Measurements from ENCODE around the gene KLRC2.

Gene KLRC2

GRCh38 chr12:10455766-10456165 lies 20.0 kb upstream of the KLRC2 start:
- TF ChIP-seq RAD21 (IDR thresholded peaks at IDR 0.05; ENCODE audit: low read depth) = no peak
- TF ChIP-seq FOXM1 (IDR thresholded peaks at IDR 0.05; ENCODE audit: borderline replicate concordance, low read depth) = no peak
- TF ChIP-seq EGR1 (IDR thresholded peaks at IDR 0.05) = no peak
- TF ChIP-seq CREB1 (IDR thresholded peaks at IDR 0.05; ENCODE audit: low read depth) = no peak
- no peak for TF ChIP-seq TCF12 (IDR thresholded peaks at IDR 0.05; ENCODE audit: low read depth)
- no peak for TF ChIP-seq USF1 (IDR thresholded peaks at IDR 0.05)
- TF ChIP-seq TEAD4 (IDR thresholded peaks at IDR 0.05) = no peak
- TF ChIP-seq REST (IDR thresholded peaks at IDR 0.05; ENCODE audit: low read depth) = no peak
- TF ChIP-seq, protein P1, sequence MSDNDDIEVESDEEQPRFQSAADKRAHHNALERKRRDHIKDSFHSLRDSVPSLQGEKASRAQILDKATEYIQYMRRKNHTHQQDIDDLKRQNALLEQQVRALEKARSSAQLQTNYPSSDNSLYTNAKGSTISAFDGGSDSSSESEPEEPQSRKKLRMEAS (IDR thresholded peaks at IDR 0.05) = no peak
- no peak for TF ChIP-seq EP300 (IDR thresholded peaks at IDR 0.05; ENCODE audit: borderline replicate concordance)
- TF ChIP-seq NFIC (IDR thresholded peaks at IDR 0.05) = no peak
- no peak for TF ChIP-seq YY1 (IDR thresholded peaks at IDR 0.05; ENCODE audit: low read depth)
- TF ChIP-seq ZBTB7A (IDR thresholded peaks at IDR 0.05; ENCODE audit: low read depth) = no peak

- no peak for TF ChIP-seq CEBPB (IDR thresholded peaks at IDR 0.05)
- no peak for TF ChIP-seq FOXM1 (IDR thresholded peaks at IDR 0.05; ENCODE audit: borderline replicate concordance, low read depth)
- TF ChIP-seq, protein P1 (IDR thresholded peaks at IDR 0.05) = no peak
- TF ChIP-seq TCF12 (IDR thresholded peaks at IDR 0.05; ENCODE audit: low read depth) = no peak
- TF ChIP-seq TAF1 (IDR thresholded peaks at IDR 0.05; ENCODE audit: low read depth) = no peak
- no peak for TF ChIP-seq NFIC (IDR thresholded peaks at IDR 0.05)
- no peak for TF ChIP-seq ZBTB7A (IDR thresholded peaks at IDR 0.05; ENCODE audit: low read depth)
- no peak for TF ChIP-seq YY1 (IDR thresholded peaks at IDR 0.05; ENCODE audit: low read depth)
- no peak for TF ChIP-seq EP300 (IDR thresholded peaks at IDR 0.05; ENCODE audit: borderline replicate concordance)
- TF ChIP-seq EGR1 (IDR thresholded peaks at IDR 0.05) = no peak
- TF ChIP-seq USF1 (IDR thresholded peaks at IDR 0.05) = no peak
- TF ChIP-seq CREB1 (IDR thresholded peaks at IDR 0.05; ENCODE audit: low read depth) = no peak
- no peak for TF ChIP-seq TEAD4 (IDR thresholded peaks at IDR 0.05)
- TF ChIP-seq REST (IDR thresholded peaks at IDR 0.05; ENCODE audit: low read depth) = no peak
These were observed 18.7 kb upstream of the KLRC2 start for GRCh38 chr12:10454531-10454930.

DNA sequence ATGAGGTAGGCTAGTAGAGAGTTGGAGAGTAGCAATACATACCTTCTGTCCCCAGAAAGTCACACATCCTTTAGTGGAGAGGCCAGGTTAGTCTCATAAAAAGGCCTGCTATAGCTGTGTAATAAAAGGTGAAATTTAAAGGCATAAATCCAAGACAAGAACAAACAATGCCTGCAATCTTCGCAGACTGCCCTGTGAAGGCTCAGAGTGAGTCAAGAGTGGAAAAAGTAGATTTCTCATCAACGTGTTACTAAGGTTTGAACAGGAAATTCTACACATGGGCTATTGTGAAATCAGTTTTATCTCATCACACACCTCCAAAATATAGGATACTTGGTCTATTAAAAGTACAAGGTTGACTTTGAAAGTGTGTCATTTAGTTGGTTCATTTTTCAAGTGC lies 17.3 kb upstream of the KLRC2 start, which contains the start of gene KLRC1:
Gene KLRC1, minus strand, starts transcription at position 222 of the 400 bp plus-strand sequence. CDS start 2,221 bp downstream, outside the sequence.
- no peak for TF ChIP-seq USF1 (IDR thresholded peaks at IDR 0.05)
- no peak for TF ChIP-seq NFIC (IDR thresholded peaks at IDR 0.05)
- TF ChIP-seq REST (IDR thresholded peaks at IDR 0.05; ENCODE audit: low read depth) = no peak
- no peak for TF ChIP-seq RAD21 (IDR thresholded peaks at IDR 0.05; ENCODE audit: low read depth)
- TF ChIP-seq CEBPB (IDR thresholded peaks at IDR 0.05) = no peak
- no peak for TF ChIP-seq TCF12 (IDR thresholded peaks at IDR 0.05; ENCODE audit: low read depth)
- no peak for TF ChIP-seq TEAD4 (IDR thresholded peaks at IDR 0.05)
- TF ChIP-seq CREB1 (IDR thresholded peaks at IDR 0.05; ENCODE audit: low read depth) = no peak
- no peak for TF ChIP-seq ZBTB7A (IDR thresholded peaks at IDR 0.05; ENCODE audit: low read depth)
- TF ChIP-seq TAF1 (IDR thresholded peaks at IDR 0.05; ENCODE audit: low read depth) = no peak

- no peak for TF ChIP-seq TEAD4 (IDR thresholded peaks at IDR 0.05)
- TF ChIP-seq EP300 (IDR thresholded peaks at IDR 0.05; ENCODE audit: borderline replicate concordance) = no peak
- TF ChIP-seq YY1 (IDR thresholded peaks at IDR 0.05; ENCODE audit: low read depth) = no peak
- no peak for TF ChIP-seq ZBTB7A (IDR thresholded peaks at IDR 0.05; ENCODE audit: low read depth)
- no peak for TF ChIP-seq CEBPB (IDR thresholded peaks at IDR 0.05)
- no peak for TF ChIP-seq CREB1 (IDR thresholded peaks at IDR 0.05; ENCODE audit: low read depth)
- TF ChIP-seq, protein P1 (IDR thresholded peaks at IDR 0.05) = no peak
- TF ChIP-seq NFIC (IDR thresholded peaks at IDR 0.05) = no peak
These were observed 12.4 kb upstream of the KLRC2 start for GRCh38 chr12:10448236-10448635.

All from Ishikawa (cell line).